Transverse colon (tissue), 4 donors: ENCODE measurements around the gene ACOT11. TPM values are rescaled to one million over a fixed set of nuclear protein-coding genes. Genes with fewer than 3 reads are reported as not detected.

Source experiments
- DNase-seq: peaks from one replicate; pipeline ENCODE4 v3.0.0-alpha.2; 2019
- H3K27ac ChIP-seq, 4 donors: fragments of 200-600 bp; sonication (generic); 2 replicates each; pipeline ENCODE4 v1.5.1; 2016 to 2018; ENCODE audit warnings: inconsistent platforms in 4 of 4
- H3K27me3 ChIP-seq: fragments of 200-600 bp; sonication (generic); 2 replicates; pipeline ENCODE4 v1.5.1; 2017; ENCODE audit warnings: inconsistent platforms
- H3K36me3 ChIP-seq, 4 donors: fragments of 200-600 bp; sonication (generic); 2 replicates each; pipeline ENCODE4 v1.5.1; 2017 to 2019; ENCODE audit warnings: inconsistent platforms in 4 of 4
- H3K4me1 ChIP-seq, 4 donors: fragments of 200-600 bp; sonication (generic); 2 replicates each; pipeline ENCODE4 v1.5.1; 2017 to 2020; ENCODE audit warnings: inconsistent platforms in 4 of 4
- H3K4me3 ChIP-seq, 4 donors: fragments of 200-600 bp; sonication (generic); 1 replicate in 1 of 4; 2 replicates in 3 of 4; pipeline versions ENCODE4 v1.5.1 to v1.6.1; 2017 to 2019; ENCODE audit warnings: inconsistent platforms in 4 of 4
- H3K9me3 ChIP-seq, 2 donors: fragments of 200-600 bp; sonication (generic); 2 replicates each; pipeline ENCODE4 v1.5.1; 2017 to 2019; ENCODE audit warnings: inconsistent platforms in 2 of 2
- CTCF ChIP-seq, 5 experiments: fragments of 200-600 bp in 3 of 5; fragments of 450-650 bp in 2 of 5; sonication (generic) in 3 of 5; IDR thresholded peaks; 1 replicate in 2 of 5; 2 replicates in 3 of 5; pipeline ENCODE4 v1.5.1; 2016 to 2017; ENCODE audit warnings: antibody characterized with exemption in 5 of 5, inconsistent platforms in 3 of 5, mild to moderate bottlenecking in 2 of 5, moderate library complexity in 1 of 5
- EP300 ChIP-seq: sonication (generic); formaldehyde crosslinking; IDR thresholded peaks from one replicate; pipeline ENCODE4 v1.6.1; 2017; ENCODE audit warnings: antibody characterized with exemption, low read depth
- POLR2A ChIP-seq: fragments of 450-650 bp; IDR thresholded peaks from one replicate; pipeline ENCODE4 v1.6.1; 2016; ENCODE audit warnings: antibody characterized with exemption, mild to moderate bottlenecking, moderate library complexity
- POLR2AphosphoS5 ChIP-seq, 3 donors: sonication (generic); formaldehyde crosslinking; IDR thresholded peaks; one replicate each; pipeline ENCODE4 v1.6.1; 2016; ENCODE audit warnings: antibody characterized with exemption in 3 of 3
- WGBS, 2 donors: methylation state at CpG; one replicate each; pipeline ENCODE4 v1.1.5; 2018; ENCODE audit warnings: low coverage in 1 of 2; 5-methylcytosine and 5-hydroxymethylcytosine counted together
- in situ Hi-C, 4 donors: fragments of 200-750 bp; cut with MboI; loops; one replicate each; pipeline versions ENCODE4 v1.15.0 to v1.15.1; 2017; ENCODE audit warnings: low sequenced_read_pairs in 3 of 4, low pct_ligation_motif_present in 1 of 4, low pct_unique_long_range_greater_than_20kb in 1 of 4
- intact Hi-C: fragments of 100-400 bp; cut with DNase I; formaldehyde crosslinking; loops from one replicate; pipeline ENCODE4 v1.15.1; 2023; ENCODE audit warnings: low total_unique reads
- total RNA-seq, 4 donors: library from RNA; depleted of rRNA; stranded (reverse); fragments of >200 nt; gene quantifications; one replicate each; pipeline ENCODE4 v1.1.0, GENCODE V29; 2016

The ACOT11 gene
- 10 to 100 TPM; 70.6 to 79.7 (median 75.3) TPM for total RNA-seq

GRCh38 chr1:54547601-54548388 is at the start of gene ACOT11:
ACOT11 (plus strand) TSS chr1:54548228; CDS start chr1:54548310, 82 bp downstream.
- DNase-seq, result peak; percentile 70
- H3K27me3 ChIP-seq, result no peaks in the 10 kb centered on the region
- intact Hi-C loops, result loop anchor here (5.0 kb wide), 1 partner anchor 35 kb away; no protein-coding TSS in a partner anchor
- WGBS, 2 donors, result 20 to 52% methylated on average over 2 to 25 of the region's 25 CpGs
- peaks cover 8 to 32% (median 23%) of the 10 kb centered on the region in 4 donors for H3K4me1 ChIP-seq
- no peaks in the 10 kb centered on the region for H3K36me3 ChIP-seq
- peak within 1 kb of the TSS; percentile 61 to 87 (median 70) for H3K27ac ChIP-seq
- peak within 1 kb of the TSS in 3 of 4 donors; percentile 3 to 26 (median 8) for H3K4me3 ChIP-seq
- TF ChIP-seq POLR2AphosphoS5 (IDR thresholded peaks at IDR 0.05) (peak; percentile 46 to 92 (median 73)), CTCF (IDR thresholded peaks at IDR 0.05) (peak; percentile 11 to 68 (median 37)), EP300 (no peak), POLR2A (no peak)
- H3K9me3 ChIP-seq, result no peaks in the 10 kb centered on the region
- in situ Hi-C loops, result no loop called here

- WGBS, 2 donors, result 76 to 80% methylated on average over 1 to 4 of the region's 4 CpGs
- Histone ChIP-seq H3K9me3 (no peaks in the 10 kb centered on the region), H3K27ac (no peak overlapping the region), H3K4me1 (peaks cover 6 to 16% (median 12%) of the 10 kb centered on the region in 4 donors), H3K36me3 (no peaks in the 10 kb centered on the region), H3K4me3 (peak overlapping the region in 1 of 4 donors; percentile 47), H3K27me3 (peaks cover 5% of the 10 kb centered on the region)
- DNase-seq, result no peak
- intact Hi-C loops (loop anchor here (10.0 kb wide), 1 partner anchor 316 kb away; no protein-coding TSS in a partner anchor), in situ Hi-C loops (loop anchor here in 3 of 4 donors (10.0 to 25.0 kb wide), 3 partner anchors 374 to 424 kb away; no protein-coding TSS in a partner anchor)
- TF ChIP-seq CTCF (IDR thresholded peaks at IDR 0.05), result no peak
- TF ChIP-seq POLR2A, result no peak
- no peak for TF ChIP-seq POLR2AphosphoS5 (IDR thresholded peaks at IDR 0.05)
- no peak for TF ChIP-seq EP300
Measured at GRCh38 chr1:54498383-54499096, 49.5 kb upstream of the ACOT11 start.

GRCh38 chr1:54499097-54499359 is 49.0 kb upstream of the ACOT11 start:
- peaks cover 5% of the 10 kb centered on the region for H3K27me3 ChIP-seq
- no peak for TF ChIP-seq POLR2A
- TF ChIP-seq POLR2AphosphoS5 (IDR thresholded peaks at IDR 0.05), result no peak
- TF ChIP-seq EP300, result no peak
- TF ChIP-seq CTCF (IDR thresholded peaks at IDR 0.05), result no peak
- H3K36me3 ChIP-seq, result no peaks in the 10 kb centered on the region
- in situ Hi-C loops (loop anchor here in 3 of 4 donors (10.0 to 25.0 kb wide), 3 partner anchors 374 to 424 kb away; no protein-coding TSS in a partner anchor), intact Hi-C loops (loop anchor here (10.0 kb wide), 1 partner anchor 316 kb away; no protein-coding TSS in a partner anchor)
- no peaks in the 10 kb centered on the region for H3K9me3 ChIP-seq
- peaks cover 6 to 16% (median 12%) of the 10 kb centered on the region in 4 donors for H3K4me1 ChIP-seq
- no peak for DNase-seq
- WGBS, 2 donors, result 8% methylated on average over 9 of the region's 9 CpGs; no CpG with 5 or more reads in 1 of the 2 donors
- H3K4me3 ChIP-seq, result peak overlapping the region in 3 of 4 donors; percentile 27 to 47 (median 46)
- H3K27ac ChIP-seq, result no peak overlapping the region
